Right ventricle myocardium superior (tissue), 1 donor: ENCODE results near the gene ZNF697. TPM values are rescaled to one million over a fixed set of nuclear protein-coding genes. Genes with fewer than 3 reads are reported as not detected.
"Not testable (repeated sequence)": the region's sequence is repeated elsewhere in the genome, so short reads cannot be mapped to it uniquely, and the experiment has no call there.

ENCODE experiments used
- ATAC-seq: fragments of 200-7000 bp; cut with Tn5 transposase; one replicate; pipeline ENCODE4 v1.9.1; 2020; ENCODE audit warnings: mild to moderate bottlenecking; ENCODE audit not compliant: poor library complexity
- DNase-seq: peaks from one replicate; pipeline ENCODE4 v3.0.0-alpha.2; 2020
- intact Hi-C: fragments of 100-400 bp; cut with DNase I; formaldehyde crosslinking; loops from one replicate; pipeline ENCODE4 v1.11.2; 2022
- total RNA-seq: library from RNA; stranded (reverse); fragmentation: NEBNext Ultra II Directional; extraction: Animal tissue kit (Norgen Biotek cat#: 25700); gene quantifications from one replicate; pipeline ENCODE4 v1.2.1, GENCODE V29; 2021
- donor health status: DM: no; HTN: yes; CAD: no; lungs with severe emphysema.

The ZNF697 gene
- total RNA-seq, 1 donor from 2014 or later = 9.2 TPM

DNA sequence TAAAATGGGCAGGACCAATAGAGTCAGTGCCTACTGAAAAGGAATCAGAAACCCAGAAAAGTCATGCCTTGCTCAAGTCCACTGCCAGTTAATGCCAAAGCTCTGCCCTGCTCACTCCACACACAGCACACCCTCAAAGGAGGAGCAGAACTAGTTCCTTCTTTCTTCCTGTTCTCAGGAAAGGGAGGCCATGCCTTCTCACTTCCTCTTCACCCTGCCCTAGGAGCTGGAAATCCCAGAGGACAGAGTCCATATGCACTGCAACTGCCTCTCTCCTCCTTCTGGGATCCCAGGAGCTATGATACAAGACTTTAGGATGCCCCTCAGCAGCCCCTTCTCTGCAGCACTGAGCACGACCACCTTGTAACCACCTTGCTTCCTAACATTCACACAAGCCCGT, 62.3 kb downstream of the ZNF697 start:
- DNase-seq, intact Hi-C loops: not testable (repeated sequence)
- ATAC-seq = peak; percentile 55

DNA sequence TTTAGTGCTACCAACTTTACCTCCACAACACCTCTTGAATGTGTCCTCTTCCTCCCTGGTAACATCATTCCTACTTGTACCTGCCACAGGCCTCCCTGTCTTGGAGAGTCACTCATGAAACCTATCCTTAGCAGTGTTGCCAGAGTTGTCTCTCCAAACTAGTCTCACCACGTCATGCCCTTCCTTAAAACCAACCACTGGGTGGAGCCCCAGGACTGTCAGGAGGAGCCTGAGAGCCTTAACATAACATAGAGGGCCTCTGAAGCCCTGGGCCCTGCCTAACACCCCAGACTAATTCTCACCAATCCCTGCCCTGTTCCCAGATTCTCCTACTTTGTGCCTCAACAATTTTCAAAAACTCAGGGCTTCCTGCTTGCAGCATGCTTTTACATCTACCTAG, 65.3 kb downstream of the ZNF697 start:
- peak; percentile 88 for ATAC-seq
- peak; percentile 54 for DNase-seq
- intact Hi-C loops = no loop called here

GRCh38 chr1:119581076-119581475, 67.0 kb downstream of the ZNF697 start:
- DNase-seq, intact Hi-C loops, ATAC-seq: not testable (repeated sequence)

- intact Hi-C loops = no loop called here
- no peak for ATAC-seq
- no peak for DNase-seq
Measured at GRCh38 chr1:119573886-119574285, 74.2 kb downstream of the ZNF697 start.

DNA sequence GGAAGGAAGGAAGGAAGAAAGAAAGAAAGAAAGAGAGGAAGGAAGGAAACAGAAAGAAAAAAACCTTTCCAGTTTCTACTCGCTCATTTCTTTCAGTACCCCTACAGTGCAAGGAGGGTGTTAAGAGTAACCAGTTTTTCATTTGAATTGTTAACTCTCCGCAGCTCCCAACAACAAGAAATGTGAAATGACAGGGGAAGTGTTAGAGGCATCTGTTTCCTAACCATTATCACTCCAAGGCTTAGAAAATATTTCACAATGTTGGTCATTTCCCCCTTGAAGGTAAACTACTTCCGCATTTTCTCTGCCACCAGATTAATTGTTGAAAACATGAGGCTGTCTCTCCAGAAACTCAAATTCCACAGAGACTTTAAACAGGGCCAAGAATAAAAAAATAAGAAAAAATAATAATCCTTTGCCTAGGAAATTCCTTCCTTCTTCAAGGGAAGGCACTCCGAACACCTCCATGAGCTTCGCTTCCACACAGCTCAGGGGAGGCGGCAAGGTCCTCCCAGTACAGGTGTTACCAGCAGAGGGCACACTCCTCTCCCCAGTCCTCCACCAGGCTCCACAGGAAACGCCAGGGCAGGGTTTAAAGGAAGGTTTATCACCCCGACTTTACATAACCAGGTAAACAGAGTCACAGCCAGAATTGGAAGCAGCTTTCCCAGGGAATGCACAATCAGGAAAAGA, 78.0 kb downstream of the ZNF697 start:
- ATAC-seq, intact Hi-C loops, DNase-seq: not testable (repeated sequence)

Other genes with a start within 250 kb of the ZNF697 start
- not detected for gene HSD3B2, start 233.1 kb downstream of the ZNF697 start, total RNA-seq
- gene HSD3B1, start 141.1 kb downstream of the ZNF697 start, total RNA-seq = not detected
- 10.5 TPM for gene PHGDH, start 63.7 kb upstream of the ZNF697 start, total RNA-seq
- gene HMGCS2, start 120.6 kb upstream of the ZNF697 start, total RNA-seq = 210 TPM
- not detected for gene REG4, start 163.2 kb upstream of the ZNF697 start, total RNA-seq
- not detected for gene ADAM30, start 248.2 kb upstream of the ZNF697 start, total RNA-seq